Measurements from ENCODE around the gene WEE2.

The WEE2 gene

DNA sequence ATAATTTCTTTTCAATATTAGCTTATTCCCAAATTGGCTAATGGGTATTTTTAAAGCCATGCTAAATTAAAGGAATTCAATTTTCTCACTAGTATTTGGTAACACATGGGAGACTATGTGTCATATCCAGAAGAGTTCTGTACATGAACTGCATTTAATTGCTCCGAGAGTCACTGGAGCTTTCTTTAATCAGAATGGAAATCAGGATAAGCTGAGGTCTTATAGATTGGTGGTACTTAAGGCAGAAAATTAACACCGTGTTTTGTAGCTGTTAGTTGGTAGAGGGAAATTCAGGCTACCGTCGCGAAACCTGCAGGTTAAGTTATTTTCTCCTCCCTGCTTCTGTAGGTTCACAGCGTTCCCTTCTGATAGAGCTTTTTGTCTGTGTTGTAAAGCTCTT, at the start of gene WEE2:
Gene WEE2, plus strand, starts transcription at position 3 of the 400 bp plus-strand sequence. CDS start 406 bp downstream, outside the sequence.
- no peaks in the 10 kb centered on the region for H3F3A ChIP-seq (ENCODE audit: control insufficient read depth, insufficient read depth)
- no peaks in the 10 kb centered on the region for H3K9me2 ChIP-seq (replicated peaks; ENCODE audit: control insufficient read depth, low read length)
- H3K27ac ChIP-seq (ENCODE audit: low read depth, low read length), result no peak within 1 kb of the TSS
- H3K27me3 ChIP-seq (ENCODE audit: control insufficient read depth, low read length), result peaks cover 27% of the 10 kb centered on the region
- H4K20me1 ChIP-seq (ENCODE audit: control insufficient read depth, insufficient read depth, low read depth, low read length), result no peaks in the 10 kb centered on the region
- no peaks in the 10 kb centered on the region for H3K79me2 ChIP-seq (ENCODE audit: control insufficient read depth, low read length)
- TF ChIP-seq, protein P1, sequence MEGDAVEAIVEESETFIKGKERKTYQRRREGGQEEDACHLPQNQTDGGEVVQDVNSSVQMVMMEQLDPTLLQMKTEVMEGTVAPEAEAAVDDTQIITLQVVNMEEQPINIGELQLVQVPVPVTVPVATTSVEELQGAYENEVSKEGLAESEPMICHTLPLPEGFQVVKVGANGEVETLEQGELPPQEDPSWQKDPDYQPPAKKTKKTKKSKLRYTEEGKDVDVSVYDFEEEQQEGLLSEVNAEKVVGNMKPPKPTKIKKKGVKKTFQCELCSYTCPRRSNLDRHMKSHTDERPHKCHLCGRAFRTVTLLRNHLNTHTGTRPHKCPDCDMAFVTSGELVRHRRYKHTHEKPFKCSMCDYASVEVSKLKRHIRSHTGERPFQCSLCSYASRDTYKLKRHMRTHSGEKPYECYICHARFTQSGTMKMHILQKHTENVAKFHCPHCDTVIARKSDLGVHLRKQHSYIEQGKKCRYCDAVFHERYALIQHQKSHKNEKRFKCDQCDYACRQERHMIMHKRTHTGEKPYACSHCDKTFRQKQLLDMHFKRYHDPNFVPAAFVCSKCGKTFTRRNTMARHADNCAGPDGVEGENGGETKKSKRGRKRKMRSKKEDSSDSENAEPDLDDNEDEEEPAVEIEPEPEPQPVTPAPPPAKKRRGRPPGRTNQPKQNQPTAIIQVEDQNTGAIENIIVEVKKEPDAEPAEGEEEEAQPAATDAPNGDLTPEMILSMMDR (IDR thresholded peaks at IDR 0.05; ENCODE audit: low read depth, low read length, poor library complexity, severe bottlenecking), result no peak
- no peak for TF ChIP-seq EZH2phosphoT487 (IDR thresholded peaks at IDR 0.05; ENCODE audit: borderline replicate concordance, low read length)
- no peaks in the 10 kb centered on the region for H3K4me1 ChIP-seq (ENCODE audit: control insufficient read depth, low read length)
- no peaks in the 10 kb centered on the region for H3K36me3 ChIP-seq (ENCODE audit: control insufficient read depth, low read length)
- H3K4me2 ChIP-seq (ENCODE audit: low read length), result no peak within 1 kb of the TSS
- H3K4me3 ChIP-seq (ENCODE audit: low read length), result no peak within 1 kb of the TSS
- H3K9me3 ChIP-seq (ENCODE audit: control insufficient read depth, insufficient read depth, low read length), result no peaks in the 10 kb centered on the region

DNA sequence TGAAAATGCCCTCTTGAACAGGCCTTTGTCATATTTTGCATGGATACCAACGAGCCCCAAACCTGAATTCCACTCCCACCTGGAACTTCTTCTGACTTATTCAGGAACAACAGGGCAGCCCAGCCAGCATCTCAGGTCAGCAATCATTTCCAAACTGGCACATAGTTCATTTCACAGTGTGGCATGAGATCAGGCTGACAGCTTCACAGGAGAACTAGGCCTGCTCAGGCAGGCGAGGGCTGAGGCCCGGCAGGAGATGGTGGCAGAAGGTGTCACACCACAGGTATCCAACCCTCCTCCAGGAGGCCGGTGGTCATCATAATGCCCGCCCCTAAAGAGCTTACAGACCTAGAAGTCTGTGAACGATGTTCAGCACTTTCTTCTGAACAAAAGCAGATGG, 48.7 kb upstream of the WEE2 start:
- H3K4me1 ChIP-seq (ENCODE audit: control insufficient read depth, low read length), result peaks cover 6% of the 10 kb centered on the region
- no peak overlapping the region for H3K4me3 ChIP-seq (ENCODE audit: low read length)
- H3K9me3 ChIP-seq (ENCODE audit: control insufficient read depth, insufficient read depth, low read length), result no peaks in the 10 kb centered on the region
- H3K36me3 ChIP-seq (ENCODE audit: control insufficient read depth, low read length), result peaks cover 19% of the 10 kb centered on the region
- no peak overlapping the region for H3K27ac ChIP-seq (ENCODE audit: low read depth, low read length)
- H3K4me2 ChIP-seq (ENCODE audit: low read length), result no peak overlapping the region
- no peaks in the 10 kb centered on the region for H3K79me2 ChIP-seq (ENCODE audit: control insufficient read depth, low read length)
- TF ChIP-seq, protein P1 (IDR thresholded peaks at IDR 0.05; ENCODE audit: low read depth, low read length, poor library complexity, severe bottlenecking), result no peak
- no peak for TF ChIP-seq EZH2phosphoT487 (IDR thresholded peaks at IDR 0.05; ENCODE audit: borderline replicate concordance, low read length)
- no peaks in the 10 kb centered on the region for H3K9me2 ChIP-seq (replicated peaks; ENCODE audit: control insufficient read depth, low read length)
- no peaks in the 10 kb centered on the region for H4K20me1 ChIP-seq (ENCODE audit: control insufficient read depth, insufficient read depth, low read depth, low read length)
- no peaks in the 10 kb centered on the region for H3K27me3 ChIP-seq (ENCODE audit: control insufficient read depth, low read length)
- no peaks in the 10 kb centered on the region for H3F3A ChIP-seq (ENCODE audit: control insufficient read depth, insufficient read depth)

DNA sequence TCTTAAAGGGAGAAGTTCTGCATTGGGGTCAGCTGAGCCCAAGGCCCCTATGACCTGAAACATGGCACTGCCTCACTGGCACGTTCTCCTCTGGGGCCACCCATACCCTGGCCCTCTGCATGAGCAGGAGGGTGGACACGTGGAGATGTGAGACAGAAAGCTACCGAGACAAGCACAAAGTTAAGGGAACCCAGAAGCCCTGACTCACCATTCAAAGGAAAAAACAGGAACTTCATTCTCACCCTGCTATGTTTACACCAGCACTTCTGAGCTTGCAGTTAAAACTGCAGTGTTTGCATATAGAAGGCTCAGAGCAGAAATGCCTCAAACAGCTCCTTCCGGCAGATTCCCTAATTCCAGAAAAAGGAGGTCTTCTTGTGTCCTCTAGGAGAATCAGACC, 47.9 kb upstream of the WEE2 start:
- no peak overlapping the region for H3K4me2 ChIP-seq (ENCODE audit: low read length)
- H3K27ac ChIP-seq (ENCODE audit: low read depth, low read length), result no peak overlapping the region
- H4K20me1 ChIP-seq (ENCODE audit: control insufficient read depth, insufficient read depth, low read depth, low read length), result no peaks in the 10 kb centered on the region
- TF ChIP-seq, protein P1 (IDR thresholded peaks at IDR 0.05; ENCODE audit: low read depth, low read length, poor library complexity, severe bottlenecking), result no peak
- TF ChIP-seq EZH2phosphoT487 (IDR thresholded peaks at IDR 0.05; ENCODE audit: borderline replicate concordance, low read length), result no peak
- peaks cover 6% of the 10 kb centered on the region for H3K4me1 ChIP-seq (ENCODE audit: control insufficient read depth, low read length)
- H3K4me3 ChIP-seq (ENCODE audit: low read length), result no peak overlapping the region
- H3F3A ChIP-seq (ENCODE audit: control insufficient read depth, insufficient read depth), result no peaks in the 10 kb centered on the region
- no peaks in the 10 kb centered on the region for H3K79me2 ChIP-seq (ENCODE audit: control insufficient read depth, low read length)
- no peaks in the 10 kb centered on the region for H3K9me3 ChIP-seq (ENCODE audit: control insufficient read depth, insufficient read depth, low read length)
- H3K9me2 ChIP-seq (replicated peaks; ENCODE audit: control insufficient read depth, low read length), result no peaks in the 10 kb centered on the region
- H3K36me3 ChIP-seq (ENCODE audit: control insufficient read depth, low read length), result peaks cover 13% of the 10 kb centered on the region
- H3K27me3 ChIP-seq (ENCODE audit: control insufficient read depth, low read length), result no peaks in the 10 kb centered on the region
